ENCODE results near the gene CEPT1.
"Not testable (repeated sequence)": the region's sequence is repeated elsewhere in the genome, so short reads cannot be mapped to it uniquely, and the experiment has no call there.

Gene CEPT1

GRCh38 chr1:111212634-111213335 lies 72.8 kb downstream of the CEPT1 start:
- no peak for DNase-seq (ENCODE audit: low spot score)

- DNase-seq (ENCODE audit: low spot score), result no peak
These were observed 73.4 kb downstream of the CEPT1 start for GRCh38 chr1:111213412-111213811.

GRCh38 chr1:111214074-111214801 lies 74.2 kb downstream of the CEPT1 start:
- DNase-seq (ENCODE audit: low spot score), result no peak

GRCh38 chr1:111214884-111215283 lies 74.9 kb downstream of the CEPT1 start:
- peak; percentile 52 for DNase-seq (ENCODE audit: low spot score)

- DNase-seq (ENCODE audit: low spot score), result not testable (repeated sequence)
These were observed 75.3 kb downstream of the CEPT1 start for GRCh38 chr1:111215285-111215684.

GRCh38 chr1:111216751-111217150 lies 76.7 kb downstream of the CEPT1 start:
- no peak for DNase-seq (ENCODE audit: low spot score)

GRCh38 chr1:111217183-111217910 lies 77.3 kb downstream of the CEPT1 start:
- DNase-seq (ENCODE audit: low spot score), result peak; percentile 72

GRCh38 chr1:111218701-111219556 lies 78.9 kb downstream of the CEPT1 start:
- no peak for DNase-seq (ENCODE audit: low spot score)

GRCh38 chr1:111219557-111220286 lies 79.7 kb downstream of the CEPT1 start:
- DNase-seq (ENCODE audit: low spot score), result peak; percentile 76

- no peak for DNase-seq (ENCODE audit: low spot score)
These were observed 80.4 kb downstream of the CEPT1 start for GRCh38 chr1:111220302-111220890.

GRCh38 chr1:111221276-111221632 lies 81.2 kb downstream of the CEPT1 start:
- DNase-seq (ENCODE audit: low spot score), result no peak

- DNase-seq (ENCODE audit: low spot score), result peak; percentile 89
These were observed 81.7 kb downstream of the CEPT1 start for GRCh38 chr1:111221633-111222291.

- DNase-seq (ENCODE audit: low spot score), result peak; percentile 84
These were observed 82.5 kb downstream of the CEPT1 start for GRCh38 chr1:111222308-111223125.

GRCh38 chr1:111223126-111223685 lies 83.2 kb downstream of the CEPT1 start:
- no peak for DNase-seq (ENCODE audit: low spot score)

- DNase-seq (ENCODE audit: low spot score), result no peak
These were observed 85.1 kb downstream of the CEPT1 start for GRCh38 chr1:111225091-111225490.

- DNase-seq (ENCODE audit: low spot score), result no peak
These were observed 85.8 kb downstream of the CEPT1 start for GRCh38 chr1:111225717-111226400.

- DNase-seq (ENCODE audit: low spot score), result no peak
These were observed 87.4 kb downstream of the CEPT1 start, which contains the start of gene CHI3L2 for GRCh38 chr1:111227434-111227833. Gene CHI3L2 (plus strand): TSS chr1:111227713. CDS start chr1:111227730, 17 bp downstream.

Measured in activated CD4-positive, alpha-beta T cell treated with anti-CD3 and anti-CD28 coated beads, Interleukin-2, Interleukin-4, amounts not matched to agents 100 ng/mL and 50 ng/mL, durations not matched to agents 16 hours and 8 hours (primary cell).